ENCODE results near the gene ZNF200.

GRCh38 chr16:3282103-3282729 lies 47.3 kb upstream of the ZNF200 start:
- TF ChIP-seq CTCF (conservative IDR thresholded peaks at IDR 0.05; ENCODE audit: low read length) (no peak), EZH2phosphoT487 (IDR thresholded peaks at IDR 0.05; ENCODE audit: borderline replicate concordance) (no peak)
